Medulla oblongata (tissue), 1 donor: ENCODE results near the gene ANGPTL1.
"Not testable (repeated sequence)": the region's sequence is repeated elsewhere in the genome, so short reads cannot be mapped to it uniquely, and the experiment has no call there.

Source experiments
- DNase-seq: peaks from one replicate; pipeline ENCODE4 v3.0.0-alpha.2; 2015; ENCODE audit errors: extremely low spot score

Gene ANGPTL1

DNA sequence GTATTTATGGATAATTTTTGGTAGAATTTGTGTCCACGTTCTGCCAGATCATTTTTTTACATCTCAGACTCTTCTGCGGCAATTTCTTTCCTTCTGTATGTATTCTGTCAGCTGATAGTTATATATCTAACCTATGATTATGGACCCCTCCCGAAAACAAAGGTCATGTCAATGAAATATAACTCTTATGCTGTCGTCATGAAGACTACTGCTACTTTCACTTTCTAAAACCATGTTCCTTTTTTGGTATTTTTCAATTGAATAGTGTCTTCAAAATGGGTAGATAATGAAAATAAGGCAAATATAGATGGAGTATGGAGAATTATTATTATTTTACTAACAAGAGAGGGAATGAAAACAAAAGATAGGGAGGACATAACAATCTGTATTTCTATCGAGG lies 3.2 kb downstream of the ANGPTL1 start:
- no peak for DNase-seq

- no peak for DNase-seq
These were observed 6.6 kb downstream of the ANGPTL1 start for GRCh38 chr1:178864326-178864725.

DNA sequence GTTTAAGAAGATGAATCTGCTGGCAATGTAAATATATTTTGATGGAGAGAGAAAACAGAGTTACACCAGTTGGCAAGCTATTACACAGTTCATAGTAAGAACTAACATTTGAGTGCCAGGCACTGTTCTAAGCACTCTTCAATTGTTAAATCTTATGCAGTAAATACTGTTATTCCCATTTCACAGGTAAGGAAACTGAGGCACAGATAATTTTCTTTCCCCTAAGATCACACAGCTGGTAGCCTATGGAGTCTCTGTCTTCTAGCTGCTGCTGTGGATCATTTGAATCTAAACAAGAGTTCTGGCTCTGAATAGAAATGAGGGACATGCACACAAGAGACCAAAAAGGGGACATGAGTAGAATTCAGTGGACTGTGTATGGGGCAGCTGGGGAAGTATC lies 8.0 kb downstream of the ANGPTL1 start:
- no peak for DNase-seq

- DNase-seq, result no peak
These were observed 8.5 kb downstream of the ANGPTL1 start for GRCh38 chr1:178862416-178862815.

GRCh38 chr1:178857126-178857525 lies 13.8 kb downstream of the ANGPTL1 start:
- no peak for DNase-seq

- DNase-seq, result peak; percentile 26
These were observed 21.0 kb downstream of the ANGPTL1 start for GRCh38 chr1:178849918-178850317.

- not testable (repeated sequence) for DNase-seq
These were observed 23.0 kb downstream of the ANGPTL1 start for GRCh38 chr1:178847919-178848318.

GRCh38 chr1:178847396-178847849 lies 23.5 kb downstream of the ANGPTL1 start:
- DNase-seq, result no peak

DNA sequence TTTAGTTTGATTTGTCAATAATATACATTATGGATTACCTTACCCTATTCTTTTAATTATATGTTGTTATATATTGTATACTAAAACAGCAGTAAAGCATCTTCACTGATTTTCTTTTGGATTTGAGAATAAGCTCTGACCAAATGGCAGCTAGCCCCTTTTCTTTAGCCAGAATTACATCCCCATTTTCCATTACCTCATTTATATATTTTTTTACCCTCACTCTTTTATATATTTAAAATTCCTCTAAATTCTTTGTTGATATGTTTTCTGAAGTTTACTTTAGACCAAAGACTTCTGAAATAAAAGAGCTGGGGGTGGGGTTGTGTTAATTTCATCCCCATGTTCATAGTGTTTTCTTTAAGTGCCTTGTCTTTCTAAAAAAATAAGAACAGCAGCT lies 24.6 kb downstream of the ANGPTL1 start:
- DNase-seq, result no peak

DNA sequence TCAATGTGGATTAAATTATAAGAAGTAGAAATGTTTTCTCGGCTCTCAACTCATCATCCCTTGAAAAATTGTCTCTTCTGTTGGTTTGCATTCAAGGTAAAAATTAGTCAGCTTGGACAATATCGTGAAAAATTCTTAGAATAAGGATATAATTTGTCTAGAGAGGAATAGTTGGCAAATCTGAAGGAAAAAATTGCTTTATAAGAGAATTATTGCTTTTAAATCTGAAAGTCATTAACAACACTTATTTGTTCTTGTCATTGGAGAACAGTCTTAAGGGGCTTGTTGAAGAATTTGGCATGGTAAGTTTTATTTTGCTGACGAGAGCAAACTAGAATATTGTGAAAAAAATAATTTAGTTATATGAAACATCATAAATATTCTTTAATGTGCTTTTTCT lies 26.4 kb downstream of the ANGPTL1 start:
- no peak for DNase-seq

- DNase-seq, result no peak
These were observed 45.7 kb downstream of the ANGPTL1 start for GRCh38 chr1:178825167-178825566.

DNA sequence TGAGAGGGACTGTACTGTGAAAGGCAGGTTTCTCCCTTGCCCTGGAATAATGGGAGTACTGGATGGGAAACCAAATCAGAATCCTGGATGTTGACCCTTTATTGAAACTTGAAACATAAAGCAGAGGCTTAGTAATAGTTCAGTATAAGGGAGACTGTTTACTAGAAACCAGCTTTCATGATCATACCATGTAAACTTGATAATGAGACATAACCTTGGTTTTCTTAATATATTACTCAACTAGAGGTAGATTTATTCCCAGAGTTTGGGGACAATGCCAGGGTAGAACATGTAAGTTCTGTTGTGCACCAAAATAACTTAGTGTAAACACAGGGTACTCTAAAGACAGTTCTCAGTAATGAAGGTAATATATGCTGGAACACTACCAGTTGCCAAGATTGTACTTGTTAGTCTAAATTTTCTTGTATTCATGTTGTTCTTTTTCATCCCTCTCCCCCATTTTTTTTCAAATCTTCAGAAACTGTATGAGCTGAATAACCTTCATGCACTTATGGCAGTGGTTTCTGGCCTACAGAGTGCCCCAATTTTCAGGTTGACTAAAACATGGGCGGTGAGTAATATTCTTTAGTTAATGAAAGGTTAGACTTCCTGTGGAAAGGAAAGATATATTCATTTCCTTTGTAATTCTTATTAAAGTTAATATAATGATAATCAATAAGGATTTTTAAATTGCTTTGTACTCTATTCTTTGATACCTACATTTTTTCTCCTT lies 49.6 kb downstream of the ANGPTL1 start:
- DNase-seq, result no peak

GRCh38 chr1:178819123-178819522 lies 51.8 kb downstream of the ANGPTL1 start:
- DNase-seq, result no peak

GRCh38 chr1:178818416-178818815 lies 52.5 kb downstream of the ANGPTL1 start:
- no peak for DNase-seq

GRCh38 chr1:178810585-178810984 lies 60.3 kb downstream of the ANGPTL1 start:
- no peak for DNase-seq

- DNase-seq, result no peak
These were observed 62.3 kb downstream of the ANGPTL1 start for GRCh38 chr1:178808529-178808928.

DNA sequence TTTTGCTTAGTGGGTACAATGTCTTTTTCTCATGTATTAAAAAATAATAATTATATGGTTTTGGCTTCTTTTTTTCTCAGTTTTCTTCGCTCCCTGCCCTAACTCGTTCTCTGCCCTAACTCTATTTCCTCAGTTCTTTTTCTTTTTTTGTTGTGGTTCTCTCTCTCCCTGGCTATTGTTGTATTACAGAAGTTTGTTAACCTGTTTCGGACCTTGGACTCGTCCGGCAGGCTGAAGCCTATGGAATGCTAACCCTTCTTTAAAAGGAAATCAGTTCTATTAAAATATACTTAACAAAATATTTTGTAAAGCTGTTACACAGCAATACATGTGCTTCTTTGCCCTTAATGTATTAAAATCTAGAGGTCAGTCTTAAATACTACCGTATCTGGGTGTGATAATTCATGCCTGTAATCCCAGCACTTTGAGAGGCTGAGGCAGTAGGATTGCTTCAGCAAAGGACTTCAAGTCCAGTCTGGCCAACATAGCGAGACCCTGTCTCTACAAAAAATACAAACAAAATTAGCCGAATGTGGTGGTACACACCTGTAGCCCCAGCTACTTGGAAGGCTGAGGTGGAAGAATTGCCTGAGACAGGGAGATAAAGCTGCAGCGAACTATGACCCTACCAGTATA lies 64.1 kb downstream of the ANGPTL1 start:
- DNase-seq, result no peak

- no peak for DNase-seq
These were observed 68.0 kb downstream of the ANGPTL1 start for GRCh38 chr1:178802873-178803272.
